Measurements from ENCODE around the gene HSPA6. TPM values are rescaled to one million over a fixed set of nuclear protein-coding genes. Genes with fewer than 3 reads are reported as not detected.
"Not testable (repeated sequence)": the region's sequence is repeated elsewhere in the genome, so short reads cannot be mapped to it uniquely, and the experiment has no call there.

The HSPA6 gene
- total and polyA plus RNA-seq, 4 donors: 0.44 to 3.1 (median 1.5) TPM

GRCh38 chr1:161525321-161525720 is 981 bp downstream of the HSPA6 start:
- DNase-seq (ENCODE audit: low spot score); H3K36me3 ChIP-seq (ENCODE audit: control insufficient read depth in 4 of 4, insufficient read depth in 3 of 4, low read depth in 1 of 4, low read length in 3 of 4); H3K4me1 ChIP-seq (ENCODE audit: control insufficient read depth in 4 of 4, insufficient read depth in 4 of 4, low read length in 3 of 4); H3K4me3 ChIP-seq (ENCODE audit: low read depth in 1 of 3, low read length in 3 of 3); H3K27ac ChIP-seq (ENCODE audit: low read depth in 1 of 2, low read length in 2 of 2); H3K27me3 ChIP-seq (ENCODE audit: control insufficient read depth in 4 of 4, insufficient read depth in 4 of 4, low read length in 3 of 4); H3K9me3 ChIP-seq (ENCODE audit: control insufficient read depth in 4 of 4, low read length in 3 of 4); H3K9ac ChIP-seq (ENCODE audit: low read depth in 1 of 2, low read length in 2 of 2): not testable (repeated sequence)
- WGBS: 65% methylated on average over 19 of the region's 23 CpGs

GRCh38 chr1:161525918-161526317 is 1.6 kb downstream of the HSPA6 start:
- 86% methylated on average over 7 of the region's 7 CpGs for WGBS
- H3K9me3 ChIP-seq (ENCODE audit: control insufficient read depth in 4 of 4, low read length in 3 of 4); H3K27ac ChIP-seq (ENCODE audit: low read depth in 1 of 2, low read length in 2 of 2); H3K27me3 ChIP-seq (ENCODE audit: control insufficient read depth in 4 of 4, insufficient read depth in 4 of 4, low read length in 3 of 4); DNase-seq (ENCODE audit: low spot score); H3K9ac ChIP-seq (ENCODE audit: low read depth in 1 of 2, low read length in 2 of 2); H3K36me3 ChIP-seq (ENCODE audit: control insufficient read depth in 4 of 4, insufficient read depth in 3 of 4, low read depth in 1 of 4, low read length in 3 of 4); H3K4me1 ChIP-seq (ENCODE audit: control insufficient read depth in 4 of 4, insufficient read depth in 4 of 4, low read length in 3 of 4); H3K4me3 ChIP-seq (ENCODE audit: low read depth in 1 of 3, low read length in 3 of 3): not testable (repeated sequence)

GRCh38 chr1:161528550-161528949 is 4.2 kb downstream of the HSPA6 start:
- H3K4me1 ChIP-seq (ENCODE audit: control insufficient read depth in 4 of 4, insufficient read depth in 4 of 4, low read length in 3 of 4); H3K9me3 ChIP-seq (ENCODE audit: control insufficient read depth in 4 of 4, low read length in 3 of 4); H3K27ac ChIP-seq (ENCODE audit: low read depth in 1 of 2, low read length in 2 of 2); H3K4me3 ChIP-seq (ENCODE audit: low read depth in 1 of 3, low read length in 3 of 3); H3K27me3 ChIP-seq (ENCODE audit: control insufficient read depth in 4 of 4, insufficient read depth in 4 of 4, low read length in 3 of 4); H3K9ac ChIP-seq (ENCODE audit: low read depth in 1 of 2, low read length in 2 of 2); H3K36me3 ChIP-seq (ENCODE audit: control insufficient read depth in 4 of 4, insufficient read depth in 3 of 4, low read depth in 1 of 4, low read length in 3 of 4); DNase-seq (ENCODE audit: low spot score): not testable (repeated sequence)
- 30% methylated on average over 3 of the region's 3 CpGs for WGBS

GRCh38 chr1:161529463-161530104 is 5.2 kb downstream of the HSPA6 start:
- H3K27ac ChIP-seq (ENCODE audit: low read depth in 1 of 2, low read length in 2 of 2); H3K4me3 ChIP-seq (ENCODE audit: low read depth in 1 of 3, low read length in 3 of 3); H3K36me3 ChIP-seq (ENCODE audit: control insufficient read depth in 4 of 4, insufficient read depth in 3 of 4, low read depth in 1 of 4, low read length in 3 of 4); H3K9me3 ChIP-seq (ENCODE audit: control insufficient read depth in 4 of 4, low read length in 3 of 4); DNase-seq (ENCODE audit: low spot score); H3K4me1 ChIP-seq (ENCODE audit: control insufficient read depth in 4 of 4, insufficient read depth in 4 of 4, low read length in 3 of 4); H3K9ac ChIP-seq (ENCODE audit: low read depth in 1 of 2, low read length in 2 of 2); H3K27me3 ChIP-seq (ENCODE audit: control insufficient read depth in 4 of 4, insufficient read depth in 4 of 4, low read length in 3 of 4): not testable (repeated sequence)
- WGBS: 39% methylated on average over 19 of the region's 19 CpGs

- not testable (repeated sequence) for H3K4me1 ChIP-seq (ENCODE audit: control insufficient read depth in 4 of 4, insufficient read depth in 4 of 4, low read length in 3 of 4); H3K27me3 ChIP-seq (ENCODE audit: control insufficient read depth in 4 of 4, insufficient read depth in 4 of 4, low read length in 3 of 4); H3K36me3 ChIP-seq (ENCODE audit: control insufficient read depth in 4 of 4, insufficient read depth in 3 of 4, low read depth in 1 of 4, low read length in 3 of 4); H3K9me3 ChIP-seq (ENCODE audit: control insufficient read depth in 4 of 4, low read length in 3 of 4)
- Histone ChIP-seq H3K9ac (ENCODE audit: low read depth in 1 of 2, low read length in 2 of 2) (peak overlapping the region in 1 of 2 donors; percentile 81), H3K4me3 (ENCODE audit: low read depth in 1 of 3, low read length in 3 of 3) (peak overlapping the region in 1 of 3 donors; percentile 47), H3K27ac (ENCODE audit: low read depth in 1 of 2, low read length in 2 of 2) (peak overlapping the region; percentile 64 to 81)
- TF ChIP-seq MAX (IDR thresholded peaks at IDR 0.05) (peak; percentile 79), RXRA (IDR thresholded peaks at IDR 0.05) (peak in 1 of 2 donors; percentile 8), ATF3 (IDR thresholded peaks at IDR 0.05) (peak; percentile 99)
- DNase-seq (ENCODE audit: low spot score): peak; percentile 75
- WGBS: under 1% methylated on average over 13 of the region's 13 CpGs
Measured at GRCh38 chr1:161530158-161530557, 5.8 kb downstream of the HSPA6 start.

All from liver (tissue), 9 donors.